Measurements from ENCODE around the gene MBOAT1.

- TF ChIP-seq POLR2AphosphoS5 (IDR thresholded peaks at IDR 0.05; ENCODE audit: low read depth, low read length) (no peak), SIN3A (IDR thresholded peaks at IDR 0.05; ENCODE audit: borderline replicate concordance, insufficient read depth, low read length) (no peak)
These were observed 5.2 kb downstream of the MBOAT1 start for GRCh38 chr6:20207088-20207418.
